Measurements from ENCODE around the gene SBDS.
"Not testable (repeated sequence)": the region's sequence is repeated elsewhere in the genome, so short reads cannot be mapped to it uniquely, and the experiment has no call there.

SBDS gene

GRCh38 chr7:66970310-66970709 is 25.1 kb downstream of the SBDS start (continued):
- TF ChIP-seq ZNF560 (tag by site-specific recombination; IDR thresholded peaks at IDR 0.05; ENCODE audit: borderline replicate concordance) (no peak), ATF2 (tag by site-specific recombination; IDR thresholded peaks at IDR 0.05; ENCODE audit: low read depth) (no peak), FEZF1 (tag by site-specific recombination; IDR thresholded peaks at IDR 0.05) (no peak), ZFP37 (tag by site-specific recombination; IDR thresholded peaks at IDR 0.05) (no peak), ZBTB21 (tag by site-specific recombination; IDR thresholded peaks at IDR 0.05) (no peak)

GRCh38 chr7:66969001-66969400 is 26.4 kb downstream of the SBDS start:
- H3K9me3 ChIP-seq (ENCODE audit: control insufficient read depth, insufficient read depth, low read depth, low read length); H3K4me1 ChIP-seq (ENCODE audit: control insufficient read depth, insufficient read depth, low read length); H3K4me3 ChIP-seq (ENCODE audit: low read depth, low read length); H3K36me3 ChIP-seq (ENCODE audit: control insufficient read depth in 2 of 2, insufficient read depth in 1 of 2, low read length in 2 of 2); H3K27ac ChIP-seq (ENCODE audit: extremely low read depth, low read depth, low read length); CTCF ChIA-PET: not testable (repeated sequence)
- POLR2A ChIA-PET, result interaction anchor here (0.6 kb wide), 1 partner anchor 39 kb away, joined by 3 read pairs; no protein-coding TSS in a partner anchor

GRCh38 chr7:66967029-66967428 is 28.4 kb downstream of the SBDS start:
- H3K4me3 ChIP-seq (ENCODE audit: low read depth, low read length), result no peak overlapping the region
- TF ChIP-seq ZNF654 (tag by site-specific recombination; IDR thresholded peaks at IDR 0.05; ENCODE audit: low read depth) (no peak), ZNF280D (tag by site-specific recombination; IDR thresholded peaks at IDR 0.05) (no peak), ZXDB (tag by site-specific recombination; IDR thresholded peaks at IDR 0.05) (no peak), GLI4 (tag by site-specific recombination; IDR thresholded peaks at IDR 0.05) (no peak), ELK4 (IDR thresholded peaks at IDR 0.05; ENCODE audit: borderline replicate concordance, low read depth, low read length) (no peak), ZNF362 (tag by site-specific recombination; IDR thresholded peaks at IDR 0.05) (no peak), ZNF624 (tag by site-specific recombination; IDR thresholded peaks at IDR 0.05) (no peak), ZNF426 (tag by site-specific recombination; IDR thresholded peaks at IDR 0.05) (no peak), ZNF747 (tag by site-specific recombination; IDR thresholded peaks at IDR 0.05) (no peak)
- H3K27ac ChIP-seq (ENCODE audit: extremely low read depth, low read depth, low read length), result no peak overlapping the region
- no peaks in the 10 kb centered on the region for H3K36me3 ChIP-seq (ENCODE audit: control insufficient read depth in 2 of 2, insufficient read depth in 1 of 2, low read length in 2 of 2)
- H3K9me3 ChIP-seq (ENCODE audit: control insufficient read depth, insufficient read depth, low read depth, low read length), result no peaks in the 10 kb centered on the region
- ChIA-PET CTCF (no interaction called here), POLR2A (no interaction called here)
- H3K4me1 ChIP-seq (ENCODE audit: control insufficient read depth, insufficient read depth, low read length), result no peaks in the 10 kb centered on the region

GRCh38 chr7:66964411-66964810 is 31.0 kb downstream of the SBDS start:
- CTCF ChIA-PET, result no interaction called here
- TF ChIP-seq ZNF26 (tag by site-specific recombination; IDR thresholded peaks at IDR 0.05), result no peak
- no peak for TF ChIP-seq YY2 (tag by site-specific recombination; IDR thresholded peaks at IDR 0.05)
- no peak for TF ChIP-seq ZNF404 (tag by site-specific recombination; IDR thresholded peaks at IDR 0.05)
- no peak for TF ChIP-seq ZFP3 (tag by site-specific recombination; IDR thresholded peaks at IDR 0.05; ENCODE audit: low read depth)
- TF ChIP-seq ZSCAN23 (tag by site-specific recombination; IDR thresholded peaks at IDR 0.05), result no peak
- no peak for TF ChIP-seq ZNF777 (tag by site-specific recombination; IDR thresholded peaks at IDR 0.05; ENCODE audit: borderline replicate concordance)
- no peak for TF ChIP-seq PATZ1 (tag by site-specific recombination; IDR thresholded peaks at IDR 0.05)

More at GRCh38 chr7:66964411-66964810, 31.0 kb downstream of the SBDS start:
- Histone ChIP-seq H3K36me3 (ENCODE audit: control insufficient read depth in 2 of 2, insufficient read depth in 1 of 2, low read length in 2 of 2) (no peaks in the 10 kb centered on the region; a peak in 1 of 3 replicates), H3K27ac (ENCODE audit: extremely low read depth, low read depth, low read length) (no peak overlapping the region), H3K4me1 (ENCODE audit: control insufficient read depth, insufficient read depth, low read length) (no peaks in the 10 kb centered on the region), H3K9me3 (ENCODE audit: control insufficient read depth, insufficient read depth, low read depth, low read length) (no peaks in the 10 kb centered on the region), H3K4me3 (ENCODE audit: low read depth, low read length) (no peak overlapping the region)
- POLR2A ChIA-PET, result no interaction called here

All from HEK293 (cell line).